NB4 (cell line): ENCODE data around the gene NOP56.

ENCODE experiments used
- POLR2A ChIP-seq: IDR thresholded peaks from 2 replicates; pipeline ENCODE4 v1.6.1; 2011; ENCODE audit warnings: mild to moderate bottlenecking; ENCODE audit not compliant: insufficient read length; ENCODE audit errors: extremely low read depth
- TF ChIP-seq, protein P1 (sequence below): IDR thresholded peaks from one replicate; pipeline ENCODE4 v1.5.1; 2012; ENCODE audit warnings: low read depth, low read length
- TF ChIP-seq, protein P2 (sequence below): IDR thresholded peaks from 2 replicates; pipeline ENCODE4 v1.6.1; 2011; ENCODE audit warnings: low read depth, low read length

DNA sequence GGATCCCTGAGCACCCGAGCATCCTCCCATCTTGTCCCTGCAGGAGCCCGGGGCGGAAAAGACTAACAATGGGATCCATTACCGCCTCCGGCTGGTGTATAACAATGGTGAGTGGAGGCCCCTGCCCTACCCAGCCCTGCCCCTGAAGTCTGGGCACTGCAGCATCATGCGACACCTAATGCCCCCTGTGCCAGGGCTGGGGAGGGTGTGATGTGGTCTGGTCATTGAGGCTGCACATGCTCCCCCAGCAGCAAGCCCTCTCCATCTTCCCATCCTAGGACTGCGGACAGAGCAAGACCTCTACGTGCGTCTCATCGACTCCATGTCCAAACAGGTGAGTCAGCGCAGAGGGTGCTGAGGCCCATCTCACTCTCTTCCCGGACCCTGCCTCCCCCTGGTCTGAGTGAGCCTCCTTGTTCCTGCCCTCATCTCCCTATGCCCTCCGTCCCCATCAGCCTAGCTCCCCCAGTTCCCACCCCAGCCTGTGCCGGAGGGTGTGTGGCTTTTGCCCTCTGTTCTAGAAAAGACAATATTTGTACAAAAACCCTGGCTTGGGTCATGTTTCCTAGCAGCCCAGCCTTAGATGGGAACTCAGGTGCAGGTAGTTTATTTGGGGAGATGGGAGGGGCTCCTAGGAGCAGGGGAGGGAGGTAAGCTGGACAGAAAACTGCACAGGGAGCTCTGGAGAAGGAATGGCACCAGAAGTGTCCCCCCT is 53.7 kb downstream of the NOP56 start:
- TF ChIP-seq, protein P1, sequence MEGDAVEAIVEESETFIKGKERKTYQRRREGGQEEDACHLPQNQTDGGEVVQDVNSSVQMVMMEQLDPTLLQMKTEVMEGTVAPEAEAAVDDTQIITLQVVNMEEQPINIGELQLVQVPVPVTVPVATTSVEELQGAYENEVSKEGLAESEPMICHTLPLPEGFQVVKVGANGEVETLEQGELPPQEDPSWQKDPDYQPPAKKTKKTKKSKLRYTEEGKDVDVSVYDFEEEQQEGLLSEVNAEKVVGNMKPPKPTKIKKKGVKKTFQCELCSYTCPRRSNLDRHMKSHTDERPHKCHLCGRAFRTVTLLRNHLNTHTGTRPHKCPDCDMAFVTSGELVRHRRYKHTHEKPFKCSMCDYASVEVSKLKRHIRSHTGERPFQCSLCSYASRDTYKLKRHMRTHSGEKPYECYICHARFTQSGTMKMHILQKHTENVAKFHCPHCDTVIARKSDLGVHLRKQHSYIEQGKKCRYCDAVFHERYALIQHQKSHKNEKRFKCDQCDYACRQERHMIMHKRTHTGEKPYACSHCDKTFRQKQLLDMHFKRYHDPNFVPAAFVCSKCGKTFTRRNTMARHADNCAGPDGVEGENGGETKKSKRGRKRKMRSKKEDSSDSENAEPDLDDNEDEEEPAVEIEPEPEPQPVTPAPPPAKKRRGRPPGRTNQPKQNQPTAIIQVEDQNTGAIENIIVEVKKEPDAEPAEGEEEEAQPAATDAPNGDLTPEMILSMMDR: no peak
- TF ChIP-seq POLR2A: no peak
- TF ChIP-seq, protein P2, sequence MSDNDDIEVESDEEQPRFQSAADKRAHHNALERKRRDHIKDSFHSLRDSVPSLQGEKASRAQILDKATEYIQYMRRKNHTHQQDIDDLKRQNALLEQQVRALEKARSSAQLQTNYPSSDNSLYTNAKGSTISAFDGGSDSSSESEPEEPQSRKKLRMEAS: no peak
